CD4-positive, alpha-beta T cell treated with Interferon gamma for 1 hour (primary cell): Measurements from ENCODE around the gene PGM5.
"Not testable (repeated sequence)": the region's sequence is repeated elsewhere in the genome, so short reads cannot be mapped to it uniquely, and the experiment has no call there.

ENCODE experiments used
- DNase-seq: peaks from one replicate; pipeline ENCODE4 v3.0.0-alpha.2; 2020

Gene PGM5

DNA sequence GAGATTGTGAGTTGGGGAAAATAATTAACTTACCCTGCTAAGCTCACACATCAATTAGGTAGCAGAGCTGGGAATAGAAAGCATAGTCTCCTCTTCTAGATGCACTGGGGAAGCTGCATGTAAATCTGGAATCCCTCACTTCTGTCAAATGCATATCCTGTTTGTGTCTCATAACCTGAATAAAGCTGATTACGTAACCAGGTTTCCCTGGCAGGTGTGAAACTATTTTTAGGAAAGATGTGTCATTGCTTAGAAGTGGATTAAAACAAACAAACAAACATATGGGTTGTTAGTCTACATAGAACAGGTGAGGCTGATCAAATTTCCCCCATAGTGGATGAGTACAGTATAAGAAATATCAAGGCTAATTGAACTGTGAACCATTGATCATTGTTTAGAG, 27.5 kb downstream of the PGM5 start:
- DNase-seq = not testable (repeated sequence)

DNA sequence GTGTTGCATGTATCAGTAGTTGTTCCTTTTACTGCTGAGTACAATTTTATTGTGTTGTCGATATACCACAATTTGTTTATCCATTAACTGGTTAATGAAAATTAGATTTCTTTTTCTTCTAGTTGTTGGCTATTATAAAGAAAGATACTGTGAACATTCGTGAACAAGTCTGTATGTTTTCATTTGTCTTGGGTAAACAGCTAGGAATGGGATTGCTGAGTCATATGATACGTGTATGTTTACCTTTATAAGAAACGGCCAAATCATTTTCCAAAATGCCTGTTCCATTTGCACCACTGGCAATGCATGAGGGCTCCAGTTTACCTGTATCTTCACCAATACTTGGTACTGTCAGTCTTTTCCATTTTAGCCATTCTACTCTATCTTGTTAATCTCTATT, 33.1 kb downstream of the PGM5 start:
- not testable (repeated sequence) for DNase-seq

GRCh38 chr9:68390737-68391136, 34.3 kb downstream of the PGM5 start:
- DNase-seq = not testable (repeated sequence)

GRCh38 chr9:68396411-68397094, 40.1 kb downstream of the PGM5 start:
- not testable (repeated sequence) for DNase-seq

DNA sequence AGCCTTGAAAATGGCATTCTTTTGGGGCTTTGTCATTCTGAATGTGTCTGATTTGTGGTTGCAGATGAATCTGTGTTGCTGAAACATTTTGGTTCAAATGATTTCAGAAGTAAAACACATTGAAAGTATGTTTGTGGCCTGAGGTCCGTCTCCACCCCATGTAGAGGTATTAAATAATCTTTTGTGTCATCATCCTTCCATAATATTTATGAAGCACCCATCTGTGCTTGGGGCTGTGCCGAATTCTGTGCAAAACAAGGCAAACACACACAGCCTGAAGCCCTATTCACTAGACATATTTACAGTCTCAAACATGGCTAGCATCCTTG, 40.6 kb downstream of the PGM5 start:
- DNase-seq = not testable (repeated sequence)

GRCh38 chr9:68397796-68398195, 41.4 kb downstream of the PGM5 start:
- not testable (repeated sequence) for DNase-seq

GRCh38 chr9:68398324-68398723, 41.9 kb downstream of the PGM5 start:
- DNase-seq = not testable (repeated sequence)

GRCh38 chr9:68404421-68405185, 48.2 kb downstream of the PGM5 start:
- not testable (repeated sequence) for DNase-seq

GRCh38 chr9:68411865-68412264, 55.5 kb downstream of the PGM5 start:
- not testable (repeated sequence) for DNase-seq

- DNase-seq = not testable (repeated sequence)
Observed at GRCh38 chr9:68412754-68413153, 56.3 kb downstream of the PGM5 start.

GRCh38 chr9:68415065-68415464, 58.7 kb downstream of the PGM5 start:
- not testable (repeated sequence) for DNase-seq

- no peak for DNase-seq
Observed at GRCh38 chr9:68416936-68417564, 60.6 kb downstream of the PGM5 start.

- no peak for DNase-seq
Observed at GRCh38 chr9:68417762-68418161, 61.4 kb downstream of the PGM5 start.

- no peak for DNase-seq
Observed at GRCh38 chr9:68418259-68418845, 61.9 kb downstream of the PGM5 start.

GRCh38 chr9:68419901-68420300, 63.5 kb downstream of the PGM5 start:
- DNase-seq = no peak

- DNase-seq = no peak
Observed at GRCh38 chr9:68426755-68427154, 70.3 kb downstream of the PGM5 start.

DNA sequence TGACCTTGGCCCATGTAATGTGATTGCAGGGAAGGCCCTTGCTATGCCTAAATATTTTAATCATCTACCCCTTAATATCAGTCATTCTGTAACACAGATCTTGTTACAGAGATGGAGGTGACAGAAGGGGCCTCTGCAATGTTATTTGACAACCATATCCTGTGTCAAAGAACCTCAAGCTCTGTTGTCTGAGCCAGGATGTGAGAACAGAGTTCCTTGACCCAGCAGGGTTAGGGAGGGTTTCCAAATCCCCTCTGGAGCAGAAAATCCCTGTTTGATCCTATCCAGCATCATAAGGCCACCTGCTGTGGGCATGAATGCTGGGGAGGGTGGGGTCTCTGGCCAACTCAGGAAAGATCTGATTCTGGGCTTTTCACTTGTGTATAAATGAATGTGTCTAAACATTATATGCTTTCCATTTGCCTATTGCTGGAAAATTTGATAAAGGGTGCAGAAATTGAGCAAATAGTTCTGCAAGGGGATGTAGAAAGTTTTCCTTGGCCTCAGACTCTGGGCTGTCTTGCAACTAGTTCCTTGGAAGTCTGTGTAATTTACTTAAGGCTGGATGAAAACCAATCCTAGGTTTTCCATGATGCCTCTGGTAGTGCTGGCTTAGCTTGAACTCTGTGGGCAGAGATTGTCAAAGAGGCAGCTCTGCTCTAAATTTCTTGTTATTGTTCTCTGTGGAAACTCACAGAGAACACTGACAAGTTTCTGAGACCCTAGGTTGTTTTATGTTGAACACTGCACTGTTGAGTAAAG, 71.0 kb downstream of the PGM5 start:
- no peak for DNase-seq

- no peak for DNase-seq
Observed at GRCh38 chr9:68428481-68428880, 72.1 kb downstream of the PGM5 start.

DNA sequence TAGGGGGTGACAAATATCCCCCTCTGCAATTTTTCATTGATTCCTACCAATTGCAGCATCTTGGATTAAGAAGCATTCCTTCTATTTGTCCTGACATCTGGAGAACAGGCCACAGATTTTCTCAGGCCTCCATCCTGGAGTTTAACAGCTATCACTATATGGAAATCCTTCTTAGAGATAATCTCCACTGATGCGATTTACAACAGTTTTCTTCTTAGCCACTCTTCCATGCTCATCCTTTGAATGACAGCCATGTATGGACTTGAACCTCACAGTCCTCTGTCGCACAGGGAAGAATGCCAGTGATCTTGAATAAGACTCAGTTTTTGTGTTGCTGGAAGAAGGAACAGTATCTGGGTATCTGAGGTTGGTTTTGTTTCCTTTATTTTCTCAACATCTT, 73.2 kb downstream of the PGM5 start:
- no peak for DNase-seq

DNA sequence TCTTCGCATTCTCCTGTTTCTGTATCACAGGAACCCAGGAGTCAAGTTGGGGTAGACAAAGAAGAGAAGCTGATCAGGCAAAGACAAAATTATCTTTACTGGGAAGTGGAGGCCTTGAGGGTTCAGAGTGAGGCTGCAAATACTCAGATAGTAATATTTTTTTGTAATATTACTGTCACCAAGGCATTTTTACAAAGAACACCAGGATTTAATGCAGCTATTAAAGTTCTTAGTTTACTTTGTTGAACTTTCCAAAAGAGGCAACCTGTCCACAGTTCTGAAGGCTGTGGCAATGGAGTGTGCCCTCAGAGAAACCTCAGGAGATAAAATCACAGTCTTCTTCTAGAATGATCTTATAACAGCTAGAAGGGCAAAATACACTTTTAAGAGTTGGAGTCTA, 74.9 kb downstream of the PGM5 start:
- no peak for DNase-seq

DNA sequence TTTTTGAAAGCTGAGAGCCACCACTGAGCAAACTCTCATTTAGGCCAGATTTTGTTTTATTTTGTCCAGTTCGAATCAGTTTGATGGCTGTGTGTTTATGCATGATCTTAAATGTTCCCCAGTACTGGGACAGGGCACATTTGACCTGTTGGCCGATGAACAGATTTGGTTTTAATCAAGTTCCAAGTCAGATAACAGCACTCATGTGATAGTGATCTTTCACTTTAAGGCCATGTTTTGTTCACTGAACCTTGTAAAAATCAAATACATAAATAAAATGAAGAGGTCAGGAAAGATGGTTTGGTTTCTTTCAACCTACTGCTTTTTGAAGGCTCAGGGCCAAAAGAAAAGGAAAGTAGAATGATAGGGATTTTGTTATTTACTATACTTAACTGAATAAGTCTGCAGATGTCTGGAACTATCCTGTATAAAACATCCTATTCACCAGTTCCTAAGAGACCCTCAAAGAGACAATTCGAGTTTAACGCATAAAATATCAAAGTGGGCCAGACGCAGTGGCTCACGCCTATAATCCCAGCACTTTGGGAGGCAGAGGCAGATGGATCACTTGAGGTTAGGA, 77.2 kb downstream of the PGM5 start:
- DNase-seq = no peak

DNA sequence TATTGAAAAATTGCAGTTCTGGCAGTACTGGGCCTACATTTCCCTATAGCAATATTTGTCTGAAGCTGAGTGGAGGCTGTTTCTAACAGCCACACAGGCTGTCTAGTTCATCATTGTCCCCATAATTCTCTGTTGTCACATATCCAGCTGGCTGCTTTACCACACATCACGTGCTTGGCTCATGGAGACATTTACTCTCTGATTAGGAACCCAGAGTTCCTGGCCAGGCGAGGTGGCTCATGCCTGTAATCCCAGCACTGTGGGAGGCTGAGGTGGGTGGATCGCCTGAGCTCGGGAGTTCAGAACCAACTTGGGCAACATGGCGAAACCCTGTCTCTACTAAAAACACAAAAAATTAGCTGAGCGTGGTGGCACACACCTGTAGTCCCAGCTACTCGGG, 81.4 kb downstream of the PGM5 start:
- DNase-seq = no peak

DNA sequence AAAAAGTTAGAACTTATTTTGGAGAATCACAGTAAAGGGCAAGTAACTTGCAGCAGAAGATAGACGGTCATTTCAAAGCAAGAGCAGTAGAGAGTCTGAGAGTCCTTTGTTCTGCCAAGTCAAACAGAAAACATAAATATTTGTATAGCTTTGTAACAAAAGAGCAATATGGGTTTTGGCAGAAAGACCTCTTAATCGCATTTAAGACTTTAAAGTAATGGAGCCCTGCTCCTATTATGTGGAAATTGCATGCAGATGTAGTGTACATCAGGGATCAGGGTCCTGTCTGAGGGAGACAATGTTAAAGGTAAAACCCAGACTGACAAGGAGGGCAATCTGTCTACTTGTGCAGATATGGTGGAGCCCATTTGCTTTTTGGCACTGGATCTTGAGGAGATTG, 87.2 kb downstream of the PGM5 start:
- no peak for DNase-seq
